Measurements from ENCODE around the gene GEMIN7.
"Not testable (repeated sequence)": the region's sequence is repeated elsewhere in the genome, so short reads cannot be mapped to it uniquely, and the experiment has no call there.

The GEMIN7 gene

GRCh38 chr19:45091031-45091923 lies 12.2 kb downstream of the GEMIN7 start:
- DNase-seq: peak; percentile 96

- peak; percentile 93 for DNase-seq
Observed at GRCh38 chr19:45092747-45093678, 14.0 kb downstream of the GEMIN7 start, which contains the start of gene PPP1R37. Gene PPP1R37 (plus strand): TSS chr19:45093179. CDS start chr19:45093326, 147 bp downstream.

GRCh38 chr19:45094137-45094536 lies 15.1 kb downstream of the GEMIN7 start:
- no peak for DNase-seq

- no peak for DNase-seq
Observed at GRCh38 chr19:45094707-45095106, 15.6 kb downstream of the GEMIN7 start.

- no peak for DNase-seq
Observed at GRCh38 chr19:45095496-45096413, 16.7 kb downstream of the GEMIN7 start.

GRCh38 chr19:45096700-45097099 lies 17.6 kb downstream of the GEMIN7 start:
- no peak for DNase-seq

- no peak for DNase-seq
Observed at GRCh38 chr19:45097450-45097775, 18.4 kb downstream of the GEMIN7 start.

- no peak for DNase-seq
Observed at GRCh38 chr19:45097776-45098520, 18.9 kb downstream of the GEMIN7 start.

- no peak for DNase-seq
Observed at GRCh38 chr19:45098521-45099466, 19.7 kb downstream of the GEMIN7 start.

- no peak for DNase-seq
Observed at GRCh38 chr19:45099467-45100191, 20.6 kb downstream of the GEMIN7 start.

- no peak for DNase-seq
Observed at GRCh38 chr19:45100201-45100600, 21.1 kb downstream of the GEMIN7 start.

- no peak for DNase-seq
Observed at GRCh38 chr19:45100846-45101252, 21.8 kb downstream of the GEMIN7 start.

GRCh38 chr19:45101806-45102205 lies 22.7 kb downstream of the GEMIN7 start:
- no peak for DNase-seq

- no peak for DNase-seq
Observed at GRCh38 chr19:45102481-45102880, 23.4 kb downstream of the GEMIN7 start.

GRCh38 chr19:45103156-45103507 lies 24.1 kb downstream of the GEMIN7 start:
- no peak for DNase-seq

GRCh38 chr19:45103508-45104319 lies 24.7 kb downstream of the GEMIN7 start:
- DNase-seq: peak; percentile 92

- DNase-seq: no peak
Observed at GRCh38 chr19:45104658-45105349, 25.7 kb downstream of the GEMIN7 start.

GRCh38 chr19:45106363-45106762 lies 27.3 kb downstream of the GEMIN7 start:
- DNase-seq: not testable (repeated sequence)
